Right lobe of liver (tissue), 4 donors: Measurements from ENCODE around the gene PSKH1.

ENCODE experiments used
- POLR2A ChIP-seq: fragments of 450-650 bp; IDR thresholded peaks from one replicate; pipeline ENCODE4 v1.6.1; 2017; ENCODE audit warnings: antibody characterized with exemption, mild to moderate bottlenecking
- TF ChIP-seq, protein P1 (sequence below), 4 donors: fragments of 200-600 bp in 3 of 4; fragments of 450-650 bp in 1 of 4; IDR thresholded peaks; one replicate each; pipeline versions ENCODE4 v1.5.1 to v1.8.0; 2016 to 2022; ENCODE audit warnings: antibody characterized with exemption in 4 of 4, mild to moderate bottlenecking in 2 of 4
- donor health status: DM: no; HTN: no; CAD: no.
- donor health status: DM: no; HTN: no; CAD: no.
- donor health status: DM: no; HTN: yes; CAD: no.

GRCh38 chr16:67847064-67847861, 45.8 kb upstream of the PSKH1 start, which contains the start of gene CENPT:
- TF ChIP-seq, protein P1, sequence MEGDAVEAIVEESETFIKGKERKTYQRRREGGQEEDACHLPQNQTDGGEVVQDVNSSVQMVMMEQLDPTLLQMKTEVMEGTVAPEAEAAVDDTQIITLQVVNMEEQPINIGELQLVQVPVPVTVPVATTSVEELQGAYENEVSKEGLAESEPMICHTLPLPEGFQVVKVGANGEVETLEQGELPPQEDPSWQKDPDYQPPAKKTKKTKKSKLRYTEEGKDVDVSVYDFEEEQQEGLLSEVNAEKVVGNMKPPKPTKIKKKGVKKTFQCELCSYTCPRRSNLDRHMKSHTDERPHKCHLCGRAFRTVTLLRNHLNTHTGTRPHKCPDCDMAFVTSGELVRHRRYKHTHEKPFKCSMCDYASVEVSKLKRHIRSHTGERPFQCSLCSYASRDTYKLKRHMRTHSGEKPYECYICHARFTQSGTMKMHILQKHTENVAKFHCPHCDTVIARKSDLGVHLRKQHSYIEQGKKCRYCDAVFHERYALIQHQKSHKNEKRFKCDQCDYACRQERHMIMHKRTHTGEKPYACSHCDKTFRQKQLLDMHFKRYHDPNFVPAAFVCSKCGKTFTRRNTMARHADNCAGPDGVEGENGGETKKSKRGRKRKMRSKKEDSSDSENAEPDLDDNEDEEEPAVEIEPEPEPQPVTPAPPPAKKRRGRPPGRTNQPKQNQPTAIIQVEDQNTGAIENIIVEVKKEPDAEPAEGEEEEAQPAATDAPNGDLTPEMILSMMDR (IDR thresholded peaks at IDR 0.05), result peak in 1 of 4 donors; percentile 14
- no peak for TF ChIP-seq POLR2A
